MV-4-11 (cell line): ENCODE measurements around the gene FOXO3B.
"Not testable (repeated sequence)": the region's sequence is repeated elsewhere in the genome, so short reads cannot be mapped to it uniquely, and the experiment has no call there.

Experiments used
- DNase-seq: peaks from one replicate; lab custom pipeline; 2025; lab: John Stamatoyannopoulos, UW

Gene FOXO3B

DNA sequence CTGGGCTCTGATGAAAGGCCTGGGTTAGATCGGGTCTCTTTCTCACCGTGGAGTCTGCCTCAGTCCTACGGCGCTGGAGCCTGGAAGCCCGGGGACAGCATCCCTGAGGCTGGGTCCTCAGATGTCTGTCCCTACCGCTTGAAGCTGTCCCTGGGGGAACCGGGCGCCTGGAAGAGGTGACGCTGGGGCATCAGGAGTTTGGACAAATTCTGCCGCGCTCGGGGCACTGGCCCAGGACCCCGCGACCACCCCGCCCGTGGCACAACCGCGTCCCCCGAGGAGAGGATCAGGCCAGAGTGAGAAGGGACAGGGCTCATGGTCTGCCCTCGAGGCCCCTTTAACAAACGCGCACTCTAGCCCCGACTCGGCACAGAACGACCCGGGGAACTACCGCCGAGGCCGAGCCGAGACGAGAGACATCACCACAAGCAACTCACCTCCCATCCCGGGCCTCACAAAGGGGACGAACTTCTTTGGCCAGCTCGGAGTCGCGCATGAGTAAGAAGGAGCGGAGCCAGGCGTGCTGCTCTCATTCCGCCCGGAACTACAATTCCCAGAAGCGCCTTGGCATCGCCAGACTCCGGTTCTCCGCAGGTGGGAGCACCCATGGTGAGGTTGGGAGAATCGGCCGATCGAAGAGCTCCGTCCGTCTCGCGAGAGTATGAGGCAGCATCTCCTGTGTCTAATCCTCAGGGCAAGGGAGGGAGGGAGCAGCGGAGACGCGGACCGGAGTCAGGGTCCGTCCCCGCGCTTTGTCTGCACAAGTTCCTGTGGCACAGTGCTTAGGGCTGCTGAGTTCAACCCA lies at the start of gene FOXO3B:
Gene FOXO3B, minus strand, starts transcription at position 548 of the 805 bp plus-strand sequence. CDS start 663 bp downstream, outside the sequence.
- peak; percentile 69 for DNase-seq

DNA sequence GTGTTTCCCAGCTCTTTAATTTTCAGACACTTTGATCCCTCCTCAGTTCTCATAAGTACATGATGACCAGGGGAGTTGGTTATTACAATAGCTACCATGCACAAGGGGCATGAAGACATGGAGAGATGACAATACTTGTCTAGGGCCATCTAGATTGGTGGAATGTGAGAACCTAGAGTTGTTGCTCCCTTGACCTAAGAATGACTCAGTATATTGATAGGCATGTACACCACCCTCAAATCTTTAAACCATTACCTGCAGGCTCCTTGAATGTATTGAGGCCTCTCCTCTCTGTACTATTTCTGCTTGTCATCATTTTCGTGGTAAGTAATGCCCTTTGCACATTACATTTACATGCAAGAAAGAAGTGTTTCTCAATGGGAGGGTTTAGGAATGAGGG lies 41.4 kb upstream of the FOXO3B start:
- DNase-seq, result not testable (repeated sequence)

DNA sequence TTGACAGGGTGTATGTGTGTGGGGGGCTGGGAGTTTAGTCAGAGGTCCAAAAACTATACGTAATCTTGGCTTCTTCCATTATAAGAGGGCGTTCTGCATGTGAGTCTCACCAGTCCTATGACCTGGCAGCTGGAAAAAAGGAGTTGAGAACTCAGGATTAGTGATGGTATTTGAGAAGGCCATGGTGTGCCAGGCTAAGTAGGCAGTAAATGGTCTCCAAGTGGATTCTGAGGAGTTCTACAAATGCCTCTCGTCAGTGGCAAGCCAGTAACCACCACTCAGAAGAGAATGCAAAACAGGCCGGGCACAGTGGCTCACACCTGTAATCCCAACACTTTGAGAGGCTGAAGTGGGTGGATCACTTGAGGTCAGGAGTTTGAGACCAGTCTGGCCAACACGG lies 40.5 kb upstream of the FOXO3B start:
- not testable (repeated sequence) for DNase-seq

DNA sequence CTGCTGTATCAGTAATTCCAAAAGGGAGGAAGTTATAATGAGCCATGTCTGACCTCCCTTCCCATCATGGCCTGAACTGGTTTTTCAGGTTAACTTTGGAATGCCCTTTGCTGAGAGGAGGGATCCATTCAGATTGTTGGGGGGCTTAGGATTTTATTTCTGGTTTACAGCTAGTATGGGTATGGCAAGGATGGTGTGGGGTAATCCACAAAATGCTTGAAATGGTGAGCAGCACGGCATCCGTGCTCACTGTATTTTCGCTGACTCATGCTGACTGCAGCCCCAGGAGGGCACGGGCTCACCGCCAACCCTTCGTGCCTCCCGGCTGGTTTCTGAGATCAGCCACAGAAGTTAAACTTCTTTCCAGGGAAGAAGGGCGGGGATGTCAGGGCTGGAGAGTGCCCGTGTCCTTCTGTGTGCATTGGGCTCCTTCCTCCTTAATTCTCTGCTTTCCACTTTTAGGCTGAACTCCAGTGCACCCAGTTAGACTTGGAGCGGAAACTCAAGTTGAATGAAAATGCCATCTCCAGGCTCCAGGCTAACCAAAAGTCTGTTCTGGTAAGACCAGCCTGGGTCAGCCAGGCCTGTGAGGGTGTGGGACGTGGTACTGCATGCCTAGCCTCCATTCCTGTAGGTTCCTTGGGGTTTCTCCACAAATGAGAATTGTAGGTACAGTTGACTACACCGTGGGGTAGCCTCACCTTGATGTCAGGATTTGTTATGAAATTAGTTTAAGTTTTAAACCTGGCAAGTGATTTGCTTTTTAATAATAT lies 39.8 kb upstream of the FOXO3B start:
- DNase-seq, result not testable (repeated sequence)

DNA sequence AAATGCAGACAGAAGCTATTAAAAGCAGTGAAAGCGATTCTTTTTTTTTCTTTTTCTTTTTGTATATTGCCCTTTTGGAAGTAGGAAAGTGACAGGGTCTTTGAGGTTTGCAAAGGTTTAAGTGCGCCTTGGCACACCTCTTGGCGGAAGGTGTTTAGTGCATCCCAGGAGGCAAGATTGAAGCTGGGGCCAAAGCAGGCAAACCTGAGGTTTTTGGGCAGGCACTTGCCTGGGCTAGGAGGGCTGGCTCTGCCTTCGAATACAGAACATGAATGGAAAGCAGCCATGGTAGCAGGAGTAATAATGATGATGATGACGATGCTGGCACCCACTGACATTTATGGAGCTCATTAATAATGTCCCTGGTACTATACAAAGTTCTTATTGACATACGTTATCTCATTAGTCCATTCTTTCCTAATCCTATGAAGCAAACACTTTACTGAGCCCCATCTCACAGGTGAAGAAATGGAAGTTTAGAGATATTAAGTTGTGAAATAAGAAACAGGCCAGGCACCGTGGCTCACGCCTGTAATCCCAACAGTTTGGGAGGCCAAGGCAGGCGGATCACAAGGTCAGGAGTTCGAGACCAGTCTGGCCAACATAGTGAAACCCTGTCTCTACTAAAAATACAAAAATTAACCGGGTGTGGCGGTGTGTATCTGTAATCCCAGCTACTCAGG lies 37.5 kb upstream of the FOXO3B start:
- not testable (repeated sequence) for DNase-seq

DNA sequence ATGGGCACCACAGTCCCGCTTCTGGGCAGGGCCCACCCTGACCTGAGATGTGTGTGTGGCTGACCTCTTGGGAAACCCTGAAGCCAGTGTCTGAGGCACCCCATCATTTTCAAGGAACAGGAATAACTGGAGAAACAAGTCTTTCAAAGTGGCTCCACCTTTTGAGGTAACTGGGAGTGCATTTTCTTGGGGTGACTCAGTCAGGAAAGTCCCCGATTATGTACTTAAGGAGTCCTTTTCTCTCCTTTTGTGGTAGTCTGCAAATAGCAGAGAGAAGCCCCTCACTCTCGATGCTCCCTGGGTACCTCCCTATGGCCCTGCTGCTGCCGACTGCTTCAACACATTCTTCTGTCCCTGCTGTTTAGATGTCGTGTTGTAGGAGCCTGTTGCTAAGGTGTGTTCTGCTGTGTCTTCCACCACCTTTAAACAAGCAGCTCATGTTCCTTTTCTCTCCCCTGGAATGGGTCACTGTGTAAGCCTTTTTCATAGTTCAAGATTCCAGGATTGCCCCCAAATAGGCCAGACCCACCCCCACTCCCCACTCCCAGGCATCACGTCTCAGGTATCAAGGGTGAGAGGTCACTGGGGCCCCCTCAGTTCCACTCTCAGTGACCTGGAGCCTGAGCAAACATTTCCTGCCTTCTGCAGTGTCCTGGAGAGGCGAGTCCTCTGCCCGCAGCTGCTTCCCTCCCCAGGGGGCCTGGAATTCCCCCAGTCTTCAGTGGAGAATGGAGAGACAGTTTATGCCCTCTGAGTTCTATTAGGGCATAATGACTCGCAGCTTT lies 36.7 kb upstream of the FOXO3B start:
- not testable (repeated sequence) for DNase-seq

DNA sequence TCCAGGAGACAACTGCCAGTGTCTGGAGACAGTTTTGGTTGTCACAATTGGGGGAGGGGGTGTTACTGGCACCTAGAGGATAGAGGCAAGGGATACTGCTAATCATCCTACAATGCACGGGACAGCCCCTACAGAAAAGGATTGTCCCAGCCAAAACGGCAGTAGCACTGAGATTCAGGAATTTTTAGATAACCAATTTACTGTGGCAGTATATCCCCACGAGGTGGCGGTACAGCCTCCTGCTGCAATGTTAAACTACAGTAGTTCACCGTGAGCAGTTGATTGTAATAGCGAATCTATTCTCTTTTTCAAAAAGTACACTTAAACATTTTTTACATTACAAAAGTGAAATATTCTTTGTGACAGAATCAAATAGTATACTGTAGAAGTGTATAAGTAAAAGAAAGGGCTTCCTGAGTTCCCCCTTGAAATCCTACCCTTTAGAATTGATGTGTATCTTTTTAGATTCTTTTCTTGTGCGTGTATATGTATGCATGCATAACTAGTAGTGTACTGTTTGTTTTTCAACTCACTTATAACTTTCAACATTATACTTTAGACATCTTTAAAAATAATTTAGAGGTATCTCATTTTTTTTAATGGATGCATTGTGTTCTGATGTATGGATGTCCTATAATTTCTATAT lies 30.4 kb upstream of the FOXO3B start:
- DNase-seq, result peak; percentile 52

DNA sequence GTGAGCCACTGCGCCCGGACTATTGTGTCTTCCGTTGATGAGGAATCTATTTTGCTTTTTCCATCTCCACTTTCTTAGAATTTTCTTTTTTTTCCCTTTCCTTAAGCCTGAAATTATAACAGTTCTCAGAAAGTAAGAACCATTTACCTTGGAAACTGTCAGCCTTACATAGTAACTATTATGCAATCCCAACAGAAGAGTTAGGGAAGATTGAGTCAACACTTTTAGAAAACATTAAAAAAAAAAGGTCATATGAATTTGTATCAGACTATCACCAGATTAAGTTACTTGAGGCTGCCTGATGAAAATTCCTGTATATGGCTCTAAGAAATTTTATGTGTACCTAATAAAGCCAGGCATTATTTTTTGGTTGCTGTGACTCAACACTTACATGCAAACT lies 26.1 kb upstream of the FOXO3B start:
- peak; percentile 79 for DNase-seq

DNA sequence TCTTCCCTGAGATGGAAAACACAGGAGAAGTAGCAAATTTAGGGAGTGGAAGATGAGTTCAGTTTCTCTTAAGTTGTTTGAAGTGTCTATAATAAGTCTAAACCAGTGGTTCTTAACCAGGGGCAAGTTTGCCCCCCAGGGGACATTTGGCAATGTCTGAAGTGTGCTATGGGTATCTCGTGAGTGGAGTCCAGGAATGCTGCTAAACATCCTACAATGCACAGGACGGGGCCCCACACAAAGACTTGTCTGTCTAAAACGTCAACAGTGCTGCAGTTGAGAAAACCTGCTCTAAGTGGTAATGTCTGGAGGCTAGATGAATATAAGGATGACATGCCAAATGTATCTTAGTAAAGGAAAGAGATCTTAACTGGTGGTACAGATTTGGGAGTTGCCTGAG lies 23.8 kb upstream of the FOXO3B start:
- not testable (repeated sequence) for DNase-seq

DNA sequence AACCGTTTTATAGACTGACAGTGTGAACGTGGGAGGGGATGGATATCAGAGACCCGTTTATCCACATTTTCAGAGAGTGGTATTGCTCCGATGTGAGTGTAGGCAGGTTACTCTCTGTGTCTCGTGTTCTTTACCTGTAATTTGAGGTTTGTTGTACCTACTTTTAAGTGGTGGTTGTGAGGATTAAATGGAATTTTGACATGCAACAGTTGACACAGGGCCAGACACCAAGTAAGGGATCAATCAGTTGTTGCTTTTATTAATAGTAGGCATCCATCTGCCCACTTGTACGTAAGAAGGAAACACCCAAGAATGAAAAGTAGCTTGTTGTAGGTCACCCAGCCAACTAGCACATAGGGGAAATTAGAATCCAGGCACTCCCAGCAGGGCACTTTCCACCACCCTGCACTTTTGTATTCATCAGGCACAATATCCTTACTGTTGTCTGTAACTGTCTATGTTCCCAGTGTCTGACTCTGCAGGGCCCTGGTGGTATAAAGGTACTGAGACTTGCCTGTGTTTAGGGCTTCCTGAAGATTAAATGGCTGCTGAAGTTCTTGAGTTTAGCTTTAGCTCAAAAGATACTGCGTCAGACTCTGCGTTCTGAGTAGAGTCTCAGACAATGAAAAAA lies 16.5 kb upstream of the FOXO3B start:
- not testable (repeated sequence) for DNase-seq

DNA sequence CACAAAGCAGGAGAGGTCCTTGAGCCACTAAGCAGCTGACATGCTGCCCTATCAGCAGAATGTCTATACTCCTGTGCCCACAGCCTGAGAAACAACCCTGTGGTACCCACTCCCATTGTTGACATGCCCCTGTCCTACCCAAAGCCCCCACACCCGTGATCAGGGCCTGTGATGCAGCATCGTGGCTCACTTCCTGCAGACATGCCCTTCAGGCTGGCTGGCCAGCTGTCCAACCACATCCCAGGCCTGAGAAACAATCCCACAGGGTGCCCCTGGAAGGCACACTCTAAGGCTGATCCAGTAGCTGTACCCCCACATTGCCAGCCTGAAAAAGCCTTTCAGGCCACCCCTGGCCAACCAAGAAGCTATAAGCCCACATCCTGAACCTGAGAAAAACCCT lies 13.0 kb upstream of the FOXO3B start:
- DNase-seq, result not testable (repeated sequence)

DNA sequence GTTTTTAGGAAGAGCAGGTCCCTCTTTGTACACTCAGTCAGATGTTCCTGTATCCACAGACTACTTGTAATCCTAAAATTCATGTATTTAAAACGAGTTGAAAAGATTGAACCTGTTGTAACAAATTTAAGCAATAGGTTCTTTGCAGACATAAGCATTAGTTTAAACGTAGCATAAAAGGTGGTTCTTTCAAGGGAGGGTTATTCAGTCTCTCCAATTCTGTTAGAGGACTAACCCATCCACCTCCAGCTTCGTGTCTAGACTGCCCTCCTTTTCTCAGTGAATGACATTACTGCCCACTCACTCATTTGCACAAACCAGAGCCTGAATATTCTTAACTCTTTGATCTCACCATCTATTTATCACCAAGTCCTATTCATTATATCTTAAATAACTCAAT lies 554 bp upstream of the FOXO3B start:
- DNase-seq, result not testable (repeated sequence)

DNA sequence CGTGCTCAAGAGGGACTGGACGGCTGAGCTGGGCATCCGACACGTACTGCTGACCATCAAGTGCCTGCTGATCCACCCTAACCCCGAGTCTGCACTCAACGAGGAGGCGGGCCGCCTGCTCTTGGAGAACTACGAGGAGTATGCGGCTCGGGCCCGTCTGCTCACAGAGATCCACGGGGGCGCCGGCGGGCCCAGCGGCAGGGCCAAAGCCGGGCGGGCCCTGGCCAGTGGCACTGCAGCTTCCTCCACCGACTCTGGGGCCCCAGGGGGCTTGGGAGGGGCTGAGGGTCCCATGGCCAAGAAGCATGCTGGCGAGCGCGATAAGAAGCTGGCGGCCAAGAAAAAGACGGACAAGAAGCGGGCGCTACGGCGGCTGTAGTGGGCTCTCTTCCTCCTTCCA lies 4.7 kb downstream of the FOXO3B start:
- DNase-seq, result not testable (repeated sequence)

DNA sequence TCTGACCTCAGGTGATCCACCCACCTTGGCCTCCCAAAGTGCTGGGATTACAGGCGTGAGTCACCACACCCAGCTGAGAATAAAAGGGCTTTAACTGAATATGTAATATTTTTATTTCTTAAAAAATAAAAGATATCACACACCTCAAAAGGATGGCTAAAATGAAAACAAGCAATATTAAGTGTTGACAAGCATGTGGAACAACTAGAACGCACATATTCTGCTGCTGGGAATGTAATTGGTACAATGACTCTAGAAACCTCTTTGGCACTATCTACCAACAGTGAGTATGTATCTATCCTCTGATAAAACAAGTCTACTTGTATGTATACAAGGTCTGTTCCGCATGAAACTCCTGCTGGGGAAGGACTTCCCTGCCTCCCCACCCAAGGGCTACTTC lies 5.2 kb downstream of the FOXO3B start:
- not testable (repeated sequence) for DNase-seq

DNA sequence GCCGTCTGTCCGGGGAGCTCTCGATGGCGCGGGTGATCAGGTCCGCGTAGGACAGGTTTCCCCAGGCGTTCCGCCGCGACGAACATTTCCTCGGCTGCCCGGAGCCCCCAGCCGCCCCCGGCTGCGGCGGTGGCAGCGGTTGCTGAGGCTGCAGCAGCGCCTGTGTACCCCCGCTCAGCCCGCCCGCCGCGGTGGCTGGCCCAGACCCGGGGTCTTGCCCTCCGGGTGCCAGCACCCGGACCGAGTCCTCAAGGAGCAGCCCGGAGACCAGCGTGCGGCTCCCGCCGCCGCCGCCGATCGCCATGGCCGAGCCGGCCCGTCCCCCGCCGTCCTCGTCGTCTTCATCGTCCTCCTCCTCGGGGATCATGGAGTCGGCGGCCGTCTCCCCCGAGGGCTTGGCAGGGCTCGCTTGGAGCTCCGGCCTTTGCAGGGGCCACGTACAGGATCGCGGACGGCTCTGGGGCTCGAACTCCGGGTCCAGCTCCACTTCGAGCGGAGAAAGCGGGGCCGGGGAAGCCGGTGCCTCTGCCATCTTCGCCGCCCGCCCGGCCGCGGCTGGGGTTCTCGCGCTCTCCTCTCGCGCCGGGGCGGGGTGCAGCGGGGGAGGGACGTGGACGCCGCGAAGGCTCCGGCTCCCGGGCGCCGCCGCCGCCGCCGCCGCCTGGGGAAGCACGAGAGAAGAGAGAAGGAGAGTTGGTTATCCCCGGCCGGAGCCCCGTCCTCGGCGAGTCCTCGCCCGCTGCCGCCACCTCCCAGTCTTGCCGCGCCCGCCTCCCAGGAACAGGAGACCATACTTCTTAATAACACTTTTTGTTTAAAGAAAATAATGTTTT lies 9.5 kb downstream of the FOXO3B start:
- DNase-seq, result not testable (repeated sequence)

DNA sequence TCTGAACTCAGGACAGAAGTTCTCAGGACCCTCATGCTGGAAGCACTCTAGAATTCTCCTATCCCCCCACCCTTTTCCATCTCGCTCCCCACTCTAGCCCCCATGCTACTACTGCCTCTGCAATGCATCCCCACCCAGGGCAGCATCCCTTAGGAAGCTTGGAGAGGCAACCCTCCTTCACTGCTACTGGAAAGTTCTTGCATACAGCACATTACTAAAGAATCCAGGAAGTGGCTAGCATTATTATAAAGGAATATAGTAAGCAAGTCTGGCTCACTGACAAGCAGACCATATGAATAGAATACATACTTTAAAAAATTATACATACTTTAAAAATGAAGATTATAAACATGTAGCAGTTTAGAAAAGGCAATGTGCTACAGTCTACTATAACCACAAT lies 13.5 kb downstream of the FOXO3B start:
- DNase-seq, result not testable (repeated sequence)

DNA sequence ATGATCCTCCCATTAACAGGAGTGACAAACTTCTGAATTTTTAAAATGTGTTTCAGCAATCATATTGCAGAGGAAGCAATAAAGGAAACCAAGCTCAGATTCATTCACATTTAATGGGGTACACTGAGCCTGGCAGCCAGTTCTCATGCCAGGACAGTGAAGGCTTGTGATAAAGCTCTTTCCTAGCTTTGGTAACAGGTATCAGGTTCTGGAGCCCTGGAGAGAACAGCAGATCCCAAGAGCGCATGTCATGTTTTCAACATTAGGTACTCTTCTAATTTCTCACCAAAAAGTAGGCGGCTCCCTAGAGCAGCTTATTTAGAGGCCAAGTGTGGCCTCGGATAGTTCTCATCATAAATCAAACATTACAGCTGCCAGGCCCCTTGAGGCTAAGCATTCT lies 14.6 kb downstream of the FOXO3B start:
- not testable (repeated sequence) for DNase-seq

DNA sequence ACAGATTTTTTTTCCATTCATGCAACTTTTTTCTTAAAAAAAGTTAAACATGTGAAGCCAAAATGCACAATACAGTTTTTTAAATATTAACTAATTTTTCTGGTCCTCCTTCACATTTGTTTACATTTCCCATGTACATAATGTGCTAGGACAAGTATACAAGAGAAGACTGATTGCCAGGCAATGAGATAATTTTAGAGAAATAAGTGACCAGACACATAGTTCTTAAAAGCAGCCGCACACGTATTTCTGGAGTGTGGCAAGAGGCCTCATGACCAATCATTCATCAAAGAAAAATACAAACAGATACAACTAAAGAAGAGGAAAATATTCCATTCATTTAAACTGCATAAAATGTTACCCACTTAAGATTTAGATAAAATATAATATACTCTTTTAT lies 15.8 kb downstream of the FOXO3B start:
- not testable (repeated sequence) for DNase-seq

DNA sequence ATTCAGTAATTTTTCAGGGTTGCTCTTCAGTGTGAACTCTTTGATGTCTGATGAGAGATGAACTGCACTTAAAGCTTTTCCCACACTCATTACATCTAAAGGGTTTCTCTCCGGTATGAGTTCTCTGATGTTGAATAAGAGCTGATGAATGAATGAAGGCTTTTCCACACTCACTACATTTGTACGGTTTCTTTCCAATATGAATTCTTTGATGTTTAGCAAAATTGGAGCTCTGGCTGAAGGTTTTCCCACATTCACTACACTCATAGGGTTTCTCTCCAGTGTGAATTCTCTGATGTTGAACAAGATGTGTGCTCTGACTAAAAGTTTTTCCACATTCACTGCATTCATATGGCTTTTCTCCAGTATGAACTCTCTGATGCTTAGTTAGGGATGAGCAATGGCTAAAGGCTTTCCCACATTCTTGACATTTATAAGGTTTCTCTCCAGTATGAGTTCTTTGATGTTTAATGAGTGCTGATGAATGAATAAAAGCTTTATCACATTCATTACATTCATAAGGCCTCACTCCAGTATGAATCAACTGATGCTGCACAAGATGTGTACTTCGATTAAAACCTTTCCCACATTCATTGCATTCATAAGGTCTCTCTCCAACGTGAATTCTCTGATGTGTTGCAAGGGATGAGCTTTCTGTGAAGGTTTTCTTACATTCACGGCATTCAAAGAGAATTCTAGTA lies 20.0 kb downstream of the FOXO3B start:
- not testable (repeated sequence) for DNase-seq
